Mesendoderm (in vitro differentiated cells): ENCODE measurements around the gene JPH3.

Experiments
- DNase-seq: peaks from one replicate; pipeline ENCODE4 v3.0.0; 2013
- H2AK5ac ChIP-seq: 2 replicates; pipeline ENCODE4 v1.6.1; 2013; ENCODE audit warnings: low read length, inconsistent platforms
- H2BK120ac ChIP-seq: 2 replicates; pipeline ENCODE4 v1.6.1; 2013; ENCODE audit warnings: low read depth, mild to moderate bottlenecking, low read length, moderate library complexity, mixed read lengths
- H2BK15ac ChIP-seq: replicated peaks from 2 replicates; pipeline ENCODE4 v1.6.1; 2013; ENCODE audit warnings: low read depth, mild to moderate bottlenecking, moderate library complexity
- H2BK5ac ChIP-seq: 2 replicates; pipeline ENCODE4 v1.6.1; 2013; ENCODE audit warnings: low read length, inconsistent platforms
- H3K18ac ChIP-seq: 2 replicates; pipeline ENCODE4 v1.6.1; 2013; ENCODE audit warnings: mild to moderate bottlenecking, low read length, mixed read lengths
- H3K23ac ChIP-seq: one replicate; pipeline ENCODE4 v1.6.1; 2013; ENCODE audit warnings: low read length
- H3K27ac ChIP-seq: 2 replicates; pipeline ENCODE4 v1.5.1; 2013; ENCODE audit warnings: low read depth, mild to moderate bottlenecking, inconsistent platforms, low read length, moderate library complexity
- H3K27me3 ChIP-seq: 2 replicates; pipeline ENCODE4 v1.6.1; 2013; ENCODE audit warnings: low read length, control low read depth, mild to moderate bottlenecking, inconsistent platforms; ENCODE audit not compliant: insufficient read depth, poor library complexity
- H3K36me3 ChIP-seq: 2 replicates; pipeline ENCODE4 v1.6.1; 2013; ENCODE audit warnings: low read length, inconsistent platforms; ENCODE audit not compliant: control insufficient read depth, insufficient read depth
- H3K4ac ChIP-seq: one replicate; pipeline ENCODE4 v1.6.1; 2013; ENCODE audit warnings: low read depth, mild to moderate bottlenecking, low read length, moderate library complexity
- H3K4me1 ChIP-seq: 2 replicates; pipeline ENCODE4 v1.6.1; 2013; ENCODE audit warnings: low read depth, low read length, inconsistent platforms; ENCODE audit not compliant: control insufficient read depth
- H3K4me2 ChIP-seq: 2 replicates; pipeline ENCODE4 v1.6.1; 2013; ENCODE audit warnings: low read length
- H3K4me3 ChIP-seq: 2 replicates; pipeline ENCODE4 v1.5.1; 2013; ENCODE audit warnings: mild to moderate bottlenecking, low read length
- H3K56ac ChIP-seq: one replicate; pipeline ENCODE4 v1.6.1; 2013; ENCODE audit warnings: low read length
- H3K79me1 ChIP-seq: 2 replicates; pipeline ENCODE4 v1.6.1; 2013; ENCODE audit warnings: low read length, inconsistent platforms
- H3K79me2 ChIP-seq: 2 replicates; pipeline ENCODE4 v1.6.1; 2013; ENCODE audit warnings: mild to moderate bottlenecking, low read length; ENCODE audit not compliant: control insufficient read depth, insufficient read depth
- H3K9ac ChIP-seq: 2 replicates; pipeline ENCODE4 v1.6.1; 2013; ENCODE audit warnings: low read length, inconsistent platforms
- H4K5ac ChIP-seq: one replicate; pipeline ENCODE4 v1.6.1; 2013; ENCODE audit warnings: low read length
- H4K8ac ChIP-seq: one replicate; pipeline ENCODE4 v1.6.1; 2013; ENCODE audit warnings: low read depth, mild to moderate bottlenecking, control low read depth, low read length, moderate library complexity
- WGBS: extraction: QIAGEN DNeasy Blood & Tissue Kit; methylation state at CpG from one replicate; pipeline ENCODE4 v1.1.7; 2013; ENCODE audit warnings: low lambda C conversion rate, missing lambda C conversion rate; ENCODE audit not compliant: insufficient coverage; ENCODE audit errors: extremely low coverage; 5-methylcytosine and 5-hydroxymethylcytosine counted together

JPH3 gene

DNA sequence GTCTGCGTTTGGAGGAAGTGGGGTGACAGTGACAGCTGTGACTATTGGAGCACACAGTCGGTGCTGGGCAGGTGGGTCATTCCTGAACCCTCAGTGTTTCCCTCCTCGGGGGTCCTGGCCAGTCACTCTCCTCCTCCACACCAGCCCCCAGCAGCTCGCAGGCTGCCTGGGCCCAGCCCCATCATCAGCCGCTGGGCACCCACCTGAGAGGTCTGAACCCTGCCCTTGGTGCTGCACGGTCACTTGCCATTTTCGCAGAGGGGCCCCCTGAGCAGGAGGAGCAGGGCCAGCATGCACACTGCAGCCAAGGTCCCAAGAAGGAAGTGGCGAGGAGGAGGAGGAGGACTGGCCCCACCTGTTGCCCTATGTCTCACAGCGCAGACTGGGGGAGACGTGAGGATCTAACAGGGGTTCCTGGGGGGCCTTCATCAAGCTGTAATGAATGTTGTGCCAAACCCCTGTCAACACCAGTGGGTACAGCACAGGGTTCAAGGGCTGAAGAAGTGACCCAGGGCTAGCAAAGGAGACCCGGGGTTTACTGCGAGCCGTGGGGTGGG lies 23.0 kb downstream of the JPH3 start:
- H3K27me3 ChIP-seq: no peaks in the 10 kb centered on the region
- H3K27ac ChIP-seq: no peak overlapping the region
- H3K23ac ChIP-seq: no peak overlapping the region
- no peak overlapping the region for H3K18ac ChIP-seq
- no peaks in the 10 kb centered on the region for H3K79me2 ChIP-seq
- no peak overlapping the region for H3K9ac ChIP-seq
- H4K8ac ChIP-seq: no peak overlapping the region
- no peaks in the 10 kb centered on the region for H3K4me1 ChIP-seq
- H3K56ac ChIP-seq: no peak overlapping the region
- no peak for DNase-seq
- no peaks in the 10 kb centered on the region for H3K36me3 ChIP-seq
- H3K4ac ChIP-seq: no peak overlapping the region
- no peak overlapping the region for H2BK120ac ChIP-seq
- WGBS: no CpG with 5 or more reads among the region's 13 CpGs
- H3K4me2 ChIP-seq: no peak overlapping the region
- H4K5ac ChIP-seq: no peak overlapping the region
- H2BK5ac ChIP-seq: no peak overlapping the region
- no peak overlapping the region for H2AK5ac ChIP-seq
- no peak overlapping the region for H3K4me3 ChIP-seq
- no peaks in the 10 kb centered on the region for H3K79me1 ChIP-seq
- H2BK15ac ChIP-seq: no peak overlapping the region

DNA sequence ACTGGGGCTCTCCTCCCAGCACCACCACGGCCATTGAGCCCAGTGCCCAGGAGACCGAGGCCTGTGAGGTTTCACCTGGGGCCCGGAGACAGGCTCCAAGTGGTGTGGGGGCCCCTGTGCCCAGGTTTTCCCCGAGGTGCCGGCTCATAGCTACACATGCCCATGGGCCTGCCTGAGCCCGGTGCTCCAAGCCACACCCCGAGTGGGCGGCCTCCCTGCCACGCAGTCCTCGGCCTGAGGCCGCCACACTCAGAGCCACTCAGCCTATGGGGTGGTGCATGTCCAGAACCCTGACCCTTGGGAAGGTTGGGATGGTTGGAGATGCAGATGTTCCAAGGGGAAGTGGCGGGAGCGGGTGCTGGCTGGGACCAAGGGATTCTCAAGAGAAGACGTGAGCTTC lies 24.1 kb downstream of the JPH3 start:
- no peak overlapping the region for H2BK120ac ChIP-seq
- no peak for DNase-seq
- H3K23ac ChIP-seq: no peak overlapping the region
- H3K9ac ChIP-seq: no peak overlapping the region
- no peaks in the 10 kb centered on the region for H3K79me1 ChIP-seq
- WGBS: no CpG with 5 or more reads among the region's 14 CpGs
- no peak overlapping the region for H3K4me2 ChIP-seq
- no peak overlapping the region for H2BK15ac ChIP-seq
- no peaks in the 10 kb centered on the region for H3K79me2 ChIP-seq
- no peaks in the 10 kb centered on the region for H3K4me1 ChIP-seq
- no peak overlapping the region for H2BK5ac ChIP-seq
- no peak overlapping the region for H4K5ac ChIP-seq
- no peak overlapping the region for H3K4me3 ChIP-seq
- H4K8ac ChIP-seq: no peak overlapping the region
- no peak overlapping the region for H3K18ac ChIP-seq
- no peaks in the 10 kb centered on the region for H3K36me3 ChIP-seq
- no peak overlapping the region for H3K27ac ChIP-seq
- H2AK5ac ChIP-seq: no peak overlapping the region
- no peak overlapping the region for H3K56ac ChIP-seq
- no peaks in the 10 kb centered on the region for H3K27me3 ChIP-seq
- no peak overlapping the region for H3K4ac ChIP-seq

DNA sequence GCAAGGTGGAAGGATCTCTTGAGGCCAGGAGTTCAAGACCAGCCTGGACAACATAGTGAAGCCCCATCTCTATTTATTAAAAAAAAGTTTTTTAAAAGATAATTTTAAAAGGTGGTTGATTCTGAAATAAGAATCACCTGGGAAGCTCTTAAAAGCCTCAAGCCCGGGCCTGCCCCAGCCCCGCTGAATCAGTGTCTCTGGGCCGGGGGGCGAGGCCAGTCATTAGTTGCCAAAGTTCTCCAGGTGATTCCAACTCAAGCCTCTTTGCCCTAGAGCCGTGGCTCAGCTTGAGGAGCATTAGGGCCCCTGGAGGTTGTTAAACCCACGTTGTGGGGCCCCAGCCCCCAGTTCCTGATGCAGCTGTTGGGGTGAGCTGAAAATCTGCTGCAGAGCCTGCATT lies 24.6 kb downstream of the JPH3 start:
- Histone ChIP-seq H2BK5ac (no peak overlapping the region), H2BK120ac (no peak overlapping the region), H2AK5ac (no peak overlapping the region), H2BK15ac (no peak overlapping the region), H3K4ac (no peak overlapping the region), H3K9ac (no peak overlapping the region), H3K79me1 (no peaks in the 10 kb centered on the region), H3K27ac (no peak overlapping the region), H3K79me2 (no peaks in the 10 kb centered on the region), H3K4me3 (no peak overlapping the region), H3K27me3 (no peaks in the 10 kb centered on the region), H3K56ac (no peak overlapping the region), H4K5ac (no peak overlapping the region), H3K36me3 (no peaks in the 10 kb centered on the region), H4K8ac (no peak overlapping the region), H3K23ac (no peak overlapping the region), H3K4me1 (no peaks in the 10 kb centered on the region), H3K18ac (no peak overlapping the region), H3K4me2 (no peak overlapping the region)
- no peak for DNase-seq
- no CpG with 5 or more reads among the region's 6 CpGs for WGBS

GRCh38 chr16:87627542-87628245 lies 25.4 kb downstream of the JPH3 start:
- Histone ChIP-seq H3K4me3 (no peak overlapping the region), H3K4me1 (no peaks in the 10 kb centered on the region), H3K36me3 (no peaks in the 10 kb centered on the region), H3K9ac (no peak overlapping the region), H3K79me2 (no peaks in the 10 kb centered on the region), H3K27ac (no peak overlapping the region), H2BK5ac (no peak overlapping the region), H4K5ac (no peak overlapping the region), H4K8ac (no peak overlapping the region), H3K27me3 (no peaks in the 10 kb centered on the region), H2BK120ac (no peak overlapping the region), H3K4ac (no peak overlapping the region), H2AK5ac (no peak overlapping the region), H3K4me2 (no peak overlapping the region), H3K79me1 (no peaks in the 10 kb centered on the region), H3K23ac (no peak overlapping the region), H3K56ac (no peak overlapping the region), H3K18ac (no peak overlapping the region), H2BK15ac (no peak overlapping the region)
- whole genome bisulfite sequencing: no CpG with 5 or more reads among the region's 14 CpGs
- no peak for DNase-seq

DNA sequence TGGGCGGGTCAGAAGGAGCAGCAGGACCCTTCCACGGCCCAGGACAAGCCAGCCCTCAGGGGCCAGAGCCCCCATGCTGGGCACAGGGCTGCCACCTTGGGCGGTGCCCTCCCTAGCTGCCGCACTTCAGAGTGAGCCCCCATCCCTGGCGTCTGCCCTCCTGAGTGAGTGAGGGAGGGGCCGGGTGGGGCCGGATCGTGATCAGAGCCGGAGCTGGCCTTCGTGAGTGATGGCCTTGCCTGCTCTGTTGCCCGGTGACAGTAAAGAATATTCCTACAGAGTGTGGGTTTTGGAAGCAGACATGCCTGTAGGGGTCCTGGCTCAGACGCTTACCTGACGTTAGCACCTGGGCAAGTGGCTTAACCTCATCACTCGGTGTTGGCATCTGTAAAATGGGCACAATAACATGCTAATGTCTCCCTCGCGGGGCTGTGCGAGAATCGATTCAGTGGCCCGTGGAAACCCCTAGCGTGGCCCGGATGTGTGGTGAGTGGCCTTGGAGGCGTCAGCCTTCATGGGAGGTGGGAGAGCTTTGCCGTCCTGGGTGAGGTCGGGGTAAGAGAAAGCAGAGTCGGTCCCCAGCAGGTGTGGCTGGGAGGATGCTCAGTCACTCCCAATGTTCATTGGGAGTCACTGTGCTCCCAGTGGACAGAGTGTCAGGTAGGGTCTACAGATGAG lies 26.1 kb downstream of the JPH3 start:
- Histone ChIP-seq H2BK5ac (no peak overlapping the region), H3K56ac (no peak overlapping the region), H2BK15ac (no peak overlapping the region), H3K27ac (no peak overlapping the region), H4K8ac (no peak overlapping the region), H3K4me2 (no peak overlapping the region), H3K79me2 (no peaks in the 10 kb centered on the region), H3K23ac (no peak overlapping the region), H3K18ac (no peak overlapping the region), H4K5ac (no peak overlapping the region), H3K9ac (no peak overlapping the region), H2BK120ac (no peak overlapping the region), H3K4me3 (no peak overlapping the region), H2AK5ac (no peak overlapping the region), H3K4me1 (no peaks in the 10 kb centered on the region), H3K79me1 (no peaks in the 10 kb centered on the region), H3K36me3 (no peaks in the 10 kb centered on the region), H3K4ac (no peak overlapping the region), H3K27me3 (no peaks in the 10 kb centered on the region)
- no peak for DNase-seq
- WGBS: no CpG with 5 or more reads among the region's 25 CpGs
